A673 (cell line): ENCODE data around the gene SPP2.

Experiments used
- CTCF ChIP-seq: fragments of 300-800, 200-600 bp; sonication (generic); conservative IDR thresholded peaks from 2 replicates; pipeline ENCODE4 v1.5.1; 2017; ENCODE audit warnings: low read depth, mild to moderate bottlenecking, antibody characterized with exemption, low read length, moderate library complexity, mixed read lengths
- EZH2 ChIP-seq: fragments of 200-600 bp; sonication (generic); IDR thresholded peaks from 2 replicates; pipeline ENCODE4 v1.6.1; 2017; ENCODE audit warnings: borderline replicate concordance, low read depth, mild to moderate bottlenecking, mixed read lengths, antibody characterized with exemption, low read length; ENCODE audit not compliant: poor library complexity, severe bottlenecking

DNA sequence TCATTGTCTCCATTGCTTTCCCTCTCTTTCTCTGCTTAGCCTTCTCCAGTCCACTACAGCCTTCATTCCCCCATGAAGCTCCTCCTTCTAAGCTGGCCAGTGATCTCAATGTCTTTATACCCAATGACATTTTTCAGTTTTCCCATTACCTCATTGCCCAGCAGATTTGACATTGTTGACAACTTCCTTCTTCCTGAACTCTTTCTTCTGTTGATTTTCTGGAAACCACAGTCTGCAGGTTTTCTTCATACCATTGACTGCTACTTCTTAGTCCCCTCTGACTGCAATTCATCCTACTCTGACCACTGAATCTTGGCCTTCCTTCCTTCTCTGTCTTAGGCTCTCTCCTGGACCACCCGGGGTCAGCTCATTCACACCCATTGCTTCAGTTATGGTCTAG lies 22.9 kb upstream of the SPP2 start:
- TF ChIP-seq CTCF, result no peak
- no peak for TF ChIP-seq EZH2
